AG04450 (cell line): ENCODE data around the gene PHRF1. TPM values are rescaled to one million over a fixed set of nuclear protein-coding genes. Genes with fewer than 3 reads are reported as not detected.
A peak's percentile ranks its signal among the peaks of the same experiment; 100 is the strongest.

Experiments
- CTCF ChIA-PET: fragments of 300-600, 350-600 bp; formaldehyde crosslinking; extraction: SDS; loops from one replicate; lab custom pipeline; 2022; ENCODE audit warnings: antibody characterized with exemption, inconsistent platforms; lab: Charles Lee
- POLR2A ChIA-PET: fragments of 350-600 bp; formaldehyde crosslinking; extraction: SDS; loops from one replicate; lab custom pipeline; 2021; ENCODE audit warnings: antibody characterized with exemption, inconsistent platforms; lab: Yijun Ruan, JAX
- DNase-seq: peaks from one replicate; pipeline ENCODE4 v3.0.0-alpha.2; 2011; ENCODE audit warnings: low read depth, low spot score
- H3K27ac ChIP-seq: one replicate; pipeline ENCODE4 v1.5.1; 2012; ENCODE audit warnings: low read depth, low read length, control low read depth
- H3K27me3 ChIP-seq: one replicate; pipeline ENCODE4 v1.6.0; 2012; ENCODE audit warnings: low read length; ENCODE audit not compliant: control insufficient read depth, insufficient read depth
- H3K4me3 ChIP-seq: 2 replicates; pipeline ENCODE4 v1.5.1; 2011; ENCODE audit warnings: mild to moderate bottlenecking, low read depth, low read length, control low read depth
- H3K9me3 ChIP-seq: 2 replicates; pipeline ENCODE4 v1.5.1; 2012; ENCODE audit warnings: low read length; ENCODE audit not compliant: control insufficient read depth, insufficient read depth
- CTCF ChIP-seq: IDR thresholded peaks from 2 replicates; pipeline ENCODE4 v1.5.1; 2011; ENCODE audit warnings: low read depth, low read length, control low read depth, inconsistent platforms
- polyA plus RNA-seq: library from polyadenylated mRNA; depleted of rRNA; stranded (reverse); fragments of >200 nt; gene quantifications from 2 replicates; pipeline ENCODE4 v1.2.3, GENCODE V29; 2011; rRNA removed
- small RNA-seq: library from RNA; depleted of rRNA; stranded (forward); fragments of <200 nt; gene quantifications from one replicate; pipeline ENCODE3, GENCODE V24; 2012; ENCODE audit warnings: low read depth; ENCODE audit not compliant: insufficient read length

PHRF1 gene
- polyA plus RNA-seq, 1 experiment: 7.3 TPM

- Histone ChIP-seq H3K27me3 (no peaks in the 10 kb centered on the region), H3K4me3 (no peak overlapping the region), H3K27ac (no peak overlapping the region), H3K9me3 (no peaks in the 10 kb centered on the region)
- no peak for TF ChIP-seq CTCF
- POLR2A ChIA-PET: no interaction called here
- CTCF ChIA-PET: no interaction called here
- no peak for DNase-seq
Measured at GRCh38 chr11:657691-658126, 81.4 kb downstream of the PHRF1 start.

- no peak for TF ChIP-seq CTCF
- Histone ChIP-seq H3K9me3 (no peaks in the 10 kb centered on the region), H3K27me3 (no peaks in the 10 kb centered on the region), H3K4me3 (no peak overlapping the region), H3K27ac (no peak overlapping the region)
- ChIA-PET CTCF (no interaction called here), POLR2A (no interaction called here)
- no peak for DNase-seq
Measured at GRCh38 chr11:659532-660085, 83.3 kb downstream of the PHRF1 start.

GRCh38 chr11:660281-660680 lies 84.0 kb downstream of the PHRF1 start:
- POLR2A ChIA-PET: no interaction called here
- CTCF ChIA-PET: no interaction called here
- Histone ChIP-seq H3K27me3 (no peaks in the 10 kb centered on the region), H3K4me3 (no peak overlapping the region), H3K9me3 (no peaks in the 10 kb centered on the region), H3K27ac (no peak overlapping the region)
- no peak for TF ChIP-seq CTCF
- no peak for DNase-seq

GRCh38 chr11:660681-661444 lies 84.6 kb downstream of the PHRF1 start:
- CTCF ChIA-PET: interaction anchor here (0.8 to 2.1 kb wide), 3 partner anchors 23 to 87 kb away, joined by 3 to 9 read pairs (median 4); no protein-coding TSS in a partner anchor
- POLR2A ChIA-PET: no interaction called here
- no peak for DNase-seq
- H3K9me3 ChIP-seq: no peaks in the 10 kb centered on the region
- no peak for TF ChIP-seq CTCF
- H3K27ac ChIP-seq: no peak overlapping the region
- H3K4me3 ChIP-seq: no peak overlapping the region
- no peaks in the 10 kb centered on the region for H3K27me3 ChIP-seq

Small RNA genes within 50 kb of the gene (small RNA-seq; reads per million reads assigned to genes)
- gene MIR210: 834 reads per million, percentile 96 among the genes with 10 or more reads in this experiment

Other genes with a start within 250 kb of the PHRF1 start
- gene B4GALNT4, start 207.0 kb upstream of the PHRF1 start, polyA plus RNA-seq: 7.8 and 9.5 TPM in 2 replicates
- gene PKP3, start 182.3 kb upstream of the PHRF1 start, polyA plus RNA-seq: 0.55 and 1.1 TPM in 2 replicates
- 17.8 and 20.9 TPM in 2 replicates for gene SIGIRR, start 161.5 kb upstream of the PHRF1 start, polyA plus RNA-seq
- gene ANO9, start 134.5 kb upstream of the PHRF1 start, polyA plus RNA-seq: 0.10 TPM in 1 of 2 replicates, not detected in the other
- 15.8 and 19.7 TPM in 2 replicates for gene PTDSS2, start 126.2 kb upstream of the PHRF1 start, polyA plus RNA-seq
- 98.6 and 168 TPM in 2 replicates for gene RNH1, start 69.2 kb upstream of the PHRF1 start, polyA plus RNA-seq
- gene HRAS, start 40.9 kb upstream of the PHRF1 start, polyA plus RNA-seq: 44.7 and 58.7 TPM in 2 replicates
- gene LRRC56, start 38.9 kb upstream of the PHRF1 start, polyA plus RNA-seq: 0.86 and 1.5 TPM in 2 replicates
- gene LMNTD2, start 15.7 kb upstream of the PHRF1 start, polyA plus RNA-seq: 0.32 and 0.67 TPM in 2 replicates
- gene RASSF7, start 15.5 kb upstream of the PHRF1 start, polyA plus RNA-seq: 2.5 and 4.3 TPM in 2 replicates
- gene IRF7, start 39.5 kb downstream of the PHRF1 start, polyA plus RNA-seq: 2.4 and 3.6 TPM in 2 replicates
- not detected in 2 replicates for gene CDHR5, start 48.5 kb downstream of the PHRF1 start, polyA plus RNA-seq
- gene SCT, start 50.7 kb downstream of the PHRF1 start, polyA plus RNA-seq: not detected in 2 replicates
- gene DRD4, start 60.8 kb downstream of the PHRF1 start, polyA plus RNA-seq: 0.05 TPM in 1 of 2 replicates, not detected in the other
- 13.0 and 19.6 TPM in 2 replicates for gene DEAF1, start 118.8 kb downstream of the PHRF1 start, polyA plus RNA-seq
- gene TMEM80, start 119.3 kb downstream of the PHRF1 start, polyA plus RNA-seq: 16.2 and 18.7 TPM in 2 replicates
- 11.0 and 17.0 TPM in 2 replicates for gene EPS8L2, start 129.8 kb downstream of the PHRF1 start, polyA plus RNA-seq
- 242 and 286 TPM in 2 replicates for gene TALDO1, start 171.0 kb downstream of the PHRF1 start, polyA plus RNA-seq
- 15.0 and 18.8 TPM in 2 replicates for gene GATD1, start 201.0 kb downstream of the PHRF1 start, polyA plus RNA-seq
- 0.55 and 1.1 TPM in 2 replicates for gene CEND1, start 213.6 kb downstream of the PHRF1 start, polyA plus RNA-seq
- gene SLC25A22, start 221.8 kb downstream of the PHRF1 start, polyA plus RNA-seq: 11.3 and 11.5 TPM in 2 replicates
- 5.7 and 8.2 TPM in 2 replicates for gene PIDD1, start 228.8 kb downstream of the PHRF1 start, polyA plus RNA-seq
- gene RPLP2, start 233.5 kb downstream of the PHRF1 start, polyA plus RNA-seq: 940 and 1,115 TPM in 2 replicates
- 17.3 and 29.3 TPM in 2 replicates for gene PNPLA2, start 242.4 kb downstream of the PHRF1 start, polyA plus RNA-seq